ENCODE results near the gene SHROOM4.
A peak's percentile ranks its signal among the peaks of the same experiment; 100 is the strongest.

The SHROOM4 gene

GRCh38 chrX:50762578-50762977 is 51.4 kb downstream of the SHROOM4 start:
- no peak overlapping the region for H3K4me3 ChIP-seq (ENCODE audit: low read depth, low read length)
- no peak for DNase-seq (ENCODE audit: low read depth, low spot score)
- ChIA-PET CTCF (interaction anchor here (1.0 to 1.3 kb wide), 2 partner anchors 15 to 71 kb away, joined by 3 read pairs; no protein-coding TSS in a partner anchor), POLR2A (no interaction called here)
- TF ChIP-seq, protein P1, sequence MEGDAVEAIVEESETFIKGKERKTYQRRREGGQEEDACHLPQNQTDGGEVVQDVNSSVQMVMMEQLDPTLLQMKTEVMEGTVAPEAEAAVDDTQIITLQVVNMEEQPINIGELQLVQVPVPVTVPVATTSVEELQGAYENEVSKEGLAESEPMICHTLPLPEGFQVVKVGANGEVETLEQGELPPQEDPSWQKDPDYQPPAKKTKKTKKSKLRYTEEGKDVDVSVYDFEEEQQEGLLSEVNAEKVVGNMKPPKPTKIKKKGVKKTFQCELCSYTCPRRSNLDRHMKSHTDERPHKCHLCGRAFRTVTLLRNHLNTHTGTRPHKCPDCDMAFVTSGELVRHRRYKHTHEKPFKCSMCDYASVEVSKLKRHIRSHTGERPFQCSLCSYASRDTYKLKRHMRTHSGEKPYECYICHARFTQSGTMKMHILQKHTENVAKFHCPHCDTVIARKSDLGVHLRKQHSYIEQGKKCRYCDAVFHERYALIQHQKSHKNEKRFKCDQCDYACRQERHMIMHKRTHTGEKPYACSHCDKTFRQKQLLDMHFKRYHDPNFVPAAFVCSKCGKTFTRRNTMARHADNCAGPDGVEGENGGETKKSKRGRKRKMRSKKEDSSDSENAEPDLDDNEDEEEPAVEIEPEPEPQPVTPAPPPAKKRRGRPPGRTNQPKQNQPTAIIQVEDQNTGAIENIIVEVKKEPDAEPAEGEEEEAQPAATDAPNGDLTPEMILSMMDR (IDR thresholded peaks at IDR 0.05; ENCODE audit: insufficient read depth, low read length, missing control alignments), result no peak

GRCh38 chrX:50756276-50756675 is 57.7 kb downstream of the SHROOM4 start:
- POLR2A ChIA-PET, result no interaction called here
- DNase-seq (ENCODE audit: low read depth, low spot score), result no peak
- TF ChIP-seq, protein P1 (IDR thresholded peaks at IDR 0.05; ENCODE audit: insufficient read depth, low read length, missing control alignments), result no peak
- H3K4me3 ChIP-seq (ENCODE audit: low read depth, low read length), result no peak overlapping the region
- CTCF ChIA-PET, result interaction anchor here (1.4 to 2.5 kb wide), 2 partner anchors 65 to 147 kb away, joined by 3 to 8 read pairs; no protein-coding TSS in a partner anchor

DNA sequence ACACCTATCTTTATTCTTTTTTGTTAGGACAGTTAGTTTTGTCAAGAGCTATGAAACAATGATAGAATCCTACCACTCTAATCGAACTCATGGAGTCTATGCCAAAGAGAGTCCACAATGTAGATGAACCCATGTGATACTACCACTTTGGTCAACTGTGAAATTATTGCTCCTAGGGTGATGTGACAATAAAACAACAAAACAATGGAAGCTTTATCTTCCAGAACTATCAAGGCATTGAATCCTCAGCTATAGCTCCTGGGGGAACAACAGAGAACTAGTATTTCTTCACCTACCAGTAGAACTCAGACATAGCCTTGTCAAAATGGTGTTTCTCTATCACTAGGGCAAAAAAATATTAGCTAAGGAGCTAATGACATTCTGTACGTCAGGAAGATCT is 62.9 kb downstream of the SHROOM4 start:
- TF ChIP-seq, protein P1 (IDR thresholded peaks at IDR 0.05; ENCODE audit: insufficient read depth, low read length, missing control alignments), result no peak
- POLR2A ChIA-PET, result no interaction called here
- H3K4me3 ChIP-seq (ENCODE audit: low read depth, low read length), result no peak overlapping the region
- CTCF ChIA-PET, result interaction anchor here (0.7 to 8.7 kb wide), 5 partner anchors 52 to 154 kb away, joined by 3 to 83 read pairs (median 17); no protein-coding TSS in a partner anchor
- DNase-seq (ENCODE audit: low read depth, low spot score), result no peak

- POLR2A ChIA-PET, result interaction anchor here (0.6 kb wide), 1 partner anchor 1338 kb away, joined by 4 read pairs; no protein-coding TSS in a partner anchor
- H3K4me3 ChIP-seq (ENCODE audit: low read depth, low read length), result no peak overlapping the region
- CTCF ChIA-PET, result interaction anchor here (0.9 to 8.7 kb wide), 12 partner anchors 12 to 157 kb away, joined by 3 to 83 read pairs (median 4); no protein-coding TSS in a partner anchor
- TF ChIP-seq, protein P1 (IDR thresholded peaks at IDR 0.05; ENCODE audit: insufficient read depth, low read length, missing control alignments), result peak; percentile 56
- peak; percentile 64 for DNase-seq (ENCODE audit: low read depth, low spot score)
Measured at GRCh38 chrX:50747471-50747900, 66.5 kb downstream of the SHROOM4 start.

DNA sequence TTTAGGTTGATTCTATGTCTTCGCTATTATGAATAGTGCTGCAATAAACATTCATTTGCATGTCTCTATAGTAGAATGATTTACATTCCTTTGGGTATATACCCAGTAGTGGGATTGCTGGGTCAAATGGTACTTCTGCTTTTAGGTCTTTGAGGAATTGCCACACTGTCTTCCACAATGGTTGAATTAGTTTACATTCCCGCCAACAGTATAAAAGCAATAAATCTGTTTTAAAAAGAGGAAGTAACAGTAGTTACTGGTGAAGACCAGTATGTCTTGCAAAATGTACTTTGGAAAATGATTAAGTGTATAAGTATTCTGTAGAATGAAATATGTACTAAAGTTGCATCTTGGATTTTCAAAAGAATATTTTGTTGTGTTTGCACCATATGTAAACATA is 77.3 kb downstream of the SHROOM4 start:
- TF ChIP-seq, protein P1 (IDR thresholded peaks at IDR 0.05; ENCODE audit: insufficient read depth, low read length, missing control alignments), result no peak
- no peak overlapping the region for H3K4me3 ChIP-seq (ENCODE audit: low read depth, low read length)
- ChIA-PET CTCF (interaction anchor here (1.5 kb wide), 1 partner anchor 45 kb away, joined by 3 read pairs; no protein-coding TSS in a partner anchor), POLR2A (no interaction called here)
- DNase-seq (ENCODE audit: low read depth, low spot score), result no peak

- POLR2A ChIA-PET, result no interaction called here
- CTCF ChIA-PET, result no interaction called here
- TF ChIP-seq, protein P1 (IDR thresholded peaks at IDR 0.05; ENCODE audit: insufficient read depth, low read length, missing control alignments), result no peak
- DNase-seq (ENCODE audit: low read depth, low spot score), result no peak
- H3K4me3 ChIP-seq (ENCODE audit: low read depth, low read length), result no peak overlapping the region
Measured at GRCh38 chrX:50726296-50726695, 87.7 kb downstream of the SHROOM4 start.
